Activated naive CD4-positive, alpha-beta T cell treated with anti-CD3 and anti-CD28 coated beads, Interleukin-2, amount 10 ng/mL, durations not matched to agents 5 hours and 36 hours (primary cell): Measurements from ENCODE around the gene EIF4A3. TPM values are rescaled to one million over a fixed set of nuclear protein-coding genes. Genes with fewer than 3 reads are reported as not detected.

Experiments
- microRNA-seq: library from miRNA; unstranded; fragments of <30 nt; microRNA quantifications from one replicate; pipeline ENCODE4 v1.2.0, GENCODE V29; 2022; ENCODE audit warnings: borderline microRNAs expressed, borderline replicate concordance
- total RNA-seq, 2 experiments: library from RNA; stranded (reverse); gene quantifications; one replicate each; pipeline ENCODE4 v1.2.3, GENCODE V29; 2021

EIF4A3 gene
- 100 to 1,000 TPM; 110 to 117 TPM for total RNA-seq

GRCh38 chr17:80147035-80147822 lies at the start of gene EIF4A3:
TSS of gene EIF4A3 (minus strand) at chr17:80147128. CDS start at chr17:80146961, 167 bp downstream.

GRCh38 chr17:80169784-80170500 lies 23.0 kb upstream of the EIF4A3 start, which contains the start of gene CARD14:
TSS of gene CARD14 (plus strand) at chr17:80170030. CDS start at chr17:80181439, 11,409 bp downstream.

GRCh38 chr17:80101011-80101945 lies 45.6 kb downstream of the EIF4A3 start, which contains the start of gene GAA:
TSS of gene GAA (plus strand) at chr17:80101581. CDS start at chr17:80104587, 3,006 bp downstream.

Small RNA genes lying within 50 kb of the gene (microRNA-seq; reads per million reads assigned to microRNA genes)
- not detected for gene MIR1268B

Other genes starting within 250 kb of the EIF4A3 start
- gene TBC1D16, start 111.3 kb downstream of the EIF4A3 start, total RNA-seq = 1 to 10 TPM in 1 of 2 experiments, under 1 TPM in 1; 0.68 to 1.1 TPM
- gene CCDC40, start 110.5 kb downstream of the EIF4A3 start, total RNA-seq = not detected
- 10 to 100 TPM; 17.1 to 17.2 TPM for gene GAA, start 45.5 kb downstream of the EIF4A3 start, total RNA-seq
- gene CARD14, start 22.9 kb upstream of the EIF4A3 start, total RNA-seq = not detected
- gene SGSH, start 73.2 kb upstream of the EIF4A3 start, total RNA-seq = 10 to 100 TPM; 43.3 to 47.9 TPM
- 1 to 10 TPM; 7.6 to 7.7 TPM for gene SLC26A11, start 73.3 kb upstream of the EIF4A3 start, total RNA-seq
- gene RNF213, start 113.7 kb upstream of the EIF4A3 start, total RNA-seq = 100 to 1,000 TPM; 342 to 351 TPM